NCI-H1105 treated with DMSO at 0.1 percent for 48 hours (cell line): ENCODE data around the gene PTPRG.

Experiments
- DNase-seq: peaks from one replicate; lab custom pipeline; 2025; lab: John Stamatoyannopoulos, UW

The PTPRG gene

GRCh38 chr3:61768284-61769037 lies 207.1 kb downstream of the PTPRG start:
- DNase-seq, result no peak

- DNase-seq, result no peak
Measured at GRCh38 chr3:61769266-61769990, 208.1 kb downstream of the PTPRG start.

- no peak for DNase-seq
Measured at GRCh38 chr3:61771976-61772375, 210.6 kb downstream of the PTPRG start.

DNA sequence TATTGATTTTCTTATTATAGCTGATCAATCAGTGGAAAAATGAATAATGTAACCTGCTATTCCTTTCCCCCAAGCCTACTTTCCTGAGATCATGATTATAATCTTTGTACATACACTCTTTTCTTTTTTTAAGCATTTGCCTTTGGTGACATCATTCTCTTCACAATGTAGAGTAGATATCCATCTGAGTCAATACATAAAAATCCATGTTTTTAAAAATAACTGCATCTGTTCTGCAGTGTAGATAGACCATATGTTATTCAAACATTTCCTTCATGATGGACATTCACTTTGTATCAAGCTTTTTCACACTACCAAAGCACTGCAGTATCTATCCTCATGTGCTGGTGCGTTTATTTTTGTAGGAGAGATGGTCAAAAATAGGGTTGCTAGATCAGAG lies 211.1 kb downstream of the PTPRG start:
- no peak for DNase-seq

- no peak for DNase-seq
Measured at GRCh38 chr3:61774279-61774890, 213.0 kb downstream of the PTPRG start.

- no peak for DNase-seq
Measured at GRCh38 chr3:61776390-61776789, 215.0 kb downstream of the PTPRG start.

GRCh38 chr3:61777483-61777882 lies 216.1 kb downstream of the PTPRG start:
- DNase-seq, result no peak

GRCh38 chr3:61778095-61778494 lies 216.7 kb downstream of the PTPRG start:
- no peak for DNase-seq

- DNase-seq, result no peak
Measured at GRCh38 chr3:61780016-61780415, 218.6 kb downstream of the PTPRG start.

- DNase-seq, result no peak
Measured at GRCh38 chr3:61780455-61781228, 219.3 kb downstream of the PTPRG start.

DNA sequence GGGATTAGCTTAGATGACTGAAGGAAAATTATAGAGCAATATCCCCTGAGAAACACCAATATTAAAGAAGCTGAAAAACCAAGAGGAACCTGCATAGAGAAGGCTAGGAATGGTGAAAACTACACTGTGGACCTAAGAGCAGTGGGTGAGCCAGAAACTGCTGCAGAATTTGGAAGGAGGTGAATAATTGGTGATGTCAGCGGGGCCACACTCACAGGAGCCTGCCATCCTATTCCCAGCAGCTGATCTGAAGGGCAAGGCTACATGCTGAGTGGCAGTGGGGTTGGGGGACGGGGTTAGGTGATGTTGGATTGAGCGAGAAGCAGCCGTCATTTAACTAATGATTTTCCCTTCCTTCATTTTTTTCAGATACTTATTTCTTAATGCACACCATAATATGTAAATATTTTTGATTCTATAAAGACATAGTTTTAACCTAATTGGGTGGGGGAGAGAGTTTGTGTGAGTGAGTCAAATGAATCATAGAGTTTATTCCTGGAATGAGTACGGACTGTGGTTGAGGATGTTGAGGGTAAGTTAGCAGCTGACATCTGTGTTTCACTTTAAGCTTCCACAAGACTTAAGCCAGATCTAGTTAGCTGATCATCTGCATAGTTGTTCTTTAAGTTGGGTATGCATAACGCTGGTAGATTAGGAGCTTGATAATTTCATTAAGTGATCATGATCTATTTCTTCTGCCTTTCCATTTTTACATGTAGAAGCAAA lies 222.8 kb downstream of the PTPRG start:
- DNase-seq, result no peak

DNA sequence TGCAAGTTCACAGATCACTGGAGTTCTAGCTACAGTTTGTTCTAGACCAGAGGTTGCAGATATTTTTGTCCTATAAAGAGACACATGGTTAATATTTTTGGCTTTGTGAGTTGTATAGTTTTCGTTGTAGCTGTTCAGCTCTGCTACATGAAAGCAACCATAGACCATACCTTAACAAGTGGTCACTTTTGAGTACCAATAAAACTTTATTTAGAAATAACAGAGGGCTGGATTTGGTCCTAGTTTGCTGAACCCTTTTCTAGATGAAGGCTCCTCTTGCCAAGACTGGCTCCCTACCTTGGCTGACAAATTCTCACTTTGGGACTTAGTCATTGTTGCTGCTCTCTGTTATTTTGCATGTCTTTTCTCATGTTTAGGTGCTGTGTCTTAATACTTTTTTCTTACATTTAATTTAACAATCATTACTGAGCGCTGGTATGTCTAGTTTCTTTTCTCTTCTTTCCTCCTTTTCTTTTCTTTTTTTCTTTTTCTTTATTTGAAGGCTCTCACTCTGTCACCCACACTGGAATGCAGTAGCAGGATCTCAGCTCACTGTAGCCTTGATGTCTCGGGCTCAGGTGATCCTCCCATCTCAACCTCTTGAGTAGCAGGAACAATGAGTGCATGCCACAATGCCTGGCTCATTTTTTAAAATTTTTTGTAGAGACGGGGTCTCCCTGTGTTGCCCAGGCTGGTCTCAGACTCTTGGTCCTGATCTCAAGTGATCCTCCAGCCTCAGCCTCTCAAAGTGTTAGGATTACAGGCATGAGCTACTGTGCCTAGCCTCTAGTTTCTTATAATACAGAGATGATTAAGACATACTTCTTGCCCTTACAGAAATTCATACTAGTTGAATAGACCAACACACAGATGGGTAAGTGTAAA lies 227.5 kb downstream of the PTPRG start:
- no peak for DNase-seq

DNA sequence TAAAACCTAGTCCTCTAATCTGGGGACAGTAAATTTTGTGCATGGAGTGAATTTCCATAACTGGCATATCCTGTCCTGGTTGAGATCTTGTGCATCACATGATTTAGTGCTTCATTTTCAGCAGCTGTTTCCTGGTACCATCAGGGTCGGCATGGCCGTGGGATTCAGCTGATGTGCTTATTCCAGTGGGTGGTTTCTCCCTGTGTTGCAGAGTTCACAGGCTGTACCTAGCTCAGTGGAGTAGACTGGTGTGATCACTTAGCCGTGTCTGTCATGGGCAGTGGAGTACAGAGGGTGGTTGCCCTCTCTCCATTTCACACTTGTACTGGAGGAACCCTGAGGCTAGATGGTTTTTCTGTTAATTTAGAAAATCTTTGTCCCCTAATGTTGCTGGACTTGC lies 228.5 kb downstream of the PTPRG start:
- DNase-seq, result no peak

- no peak for DNase-seq
Measured at GRCh38 chr3:61790411-61790810, 229.0 kb downstream of the PTPRG start.

DNA sequence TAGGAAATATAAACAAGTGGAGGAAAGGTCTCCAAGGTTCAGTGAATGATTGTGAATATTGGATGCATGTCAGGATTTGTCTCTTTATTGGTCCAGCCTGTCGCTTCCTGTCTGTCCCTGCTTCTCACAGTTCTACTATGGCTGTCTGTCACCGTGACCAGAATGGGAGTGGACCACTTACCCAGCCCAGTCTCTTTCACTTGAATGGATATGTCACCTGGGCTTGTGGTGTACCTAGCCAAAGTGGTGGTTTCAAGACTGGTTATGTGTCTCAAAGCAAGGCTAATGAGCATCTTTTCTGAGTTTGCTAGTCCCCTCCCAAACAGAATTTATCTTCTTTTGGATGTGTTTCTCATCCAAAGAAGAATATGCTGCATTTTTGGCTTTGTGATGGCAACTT lies 231.7 kb downstream of the PTPRG start:
- no peak for DNase-seq

GRCh38 chr3:61793521-61793920 lies 232.2 kb downstream of the PTPRG start:
- no peak for DNase-seq

DNA sequence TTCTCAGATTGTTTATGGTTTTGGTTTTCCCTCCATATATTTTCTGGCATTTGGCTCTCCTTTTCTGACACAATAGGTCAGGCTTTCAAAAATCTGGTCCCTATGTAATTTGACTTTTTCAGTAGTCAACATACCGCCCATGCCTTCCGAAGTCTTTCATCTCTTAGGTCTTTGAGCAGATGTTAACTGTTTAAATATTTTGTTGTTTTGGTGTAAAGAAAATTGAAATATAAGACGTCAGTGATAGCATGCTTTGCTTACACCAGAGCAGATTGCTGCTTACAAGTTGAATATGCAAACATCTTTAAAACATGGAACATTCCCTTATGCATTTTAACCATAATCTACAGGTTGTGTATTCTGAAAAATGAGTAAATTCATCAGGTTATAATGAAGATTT lies 233.0 kb downstream of the PTPRG start:
- DNase-seq, result no peak

GRCh38 chr3:61794961-61795360 lies 233.6 kb downstream of the PTPRG start:
- DNase-seq, result no peak

DNA sequence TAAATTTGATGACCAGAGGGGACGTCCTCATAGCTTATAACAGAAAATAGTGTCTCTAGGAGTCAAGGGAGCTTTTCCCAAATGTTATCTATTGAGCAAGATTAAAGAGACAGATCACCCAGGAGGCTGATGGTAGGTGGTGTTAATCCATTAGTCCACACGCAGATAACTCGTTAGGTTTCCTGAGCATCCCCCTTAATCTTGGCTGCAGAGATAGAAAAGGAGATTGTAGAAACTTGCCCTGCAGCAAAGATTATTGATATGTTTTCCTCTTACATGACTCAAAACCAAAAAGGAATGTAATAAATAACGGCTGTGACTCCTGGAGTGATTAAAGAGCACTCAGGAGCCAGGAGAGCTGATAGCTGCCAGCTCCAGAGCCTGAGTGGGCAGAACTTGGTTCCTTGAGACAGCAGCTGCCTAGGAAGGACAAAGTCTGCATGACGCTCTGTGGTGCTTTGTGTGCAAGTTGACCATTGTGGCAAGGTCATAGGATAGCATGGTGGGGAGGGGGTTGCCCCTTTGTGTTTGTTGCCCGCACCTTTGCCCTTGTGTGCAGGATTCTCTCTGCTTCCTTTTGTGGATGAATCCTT lies 234.8 kb downstream of the PTPRG start:
- no peak for DNase-seq

GRCh38 chr3:61796911-61797310 lies 235.5 kb downstream of the PTPRG start:
- DNase-seq, result no peak
